ENCODE measurements around the gene STARD3NL.
"Not testable (repeated sequence)": the region's sequence is repeated elsewhere in the genome, so short reads cannot be mapped to it uniquely, and the experiment has no call there.

DNA sequence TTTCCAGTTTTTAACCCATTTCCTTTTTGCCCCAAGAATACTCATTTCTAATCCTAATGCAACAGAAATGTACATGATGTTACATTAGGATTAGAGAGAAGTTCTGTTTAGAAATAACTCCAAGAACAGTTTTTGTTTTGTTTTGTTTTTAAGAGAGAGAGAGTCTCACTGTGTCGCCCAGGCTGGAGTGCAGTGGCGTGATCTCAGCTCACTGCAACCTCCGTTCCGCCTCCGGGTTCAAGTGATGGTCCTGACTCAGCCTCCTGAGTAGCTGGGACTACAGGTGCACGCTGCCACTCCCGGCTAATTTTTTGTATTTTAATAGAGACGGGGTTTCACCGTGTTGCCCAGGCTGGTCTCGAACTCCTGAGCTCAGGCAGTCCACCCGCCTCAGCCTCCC is 56.7 kb downstream of the STARD3NL start:
- TF ChIP-seq CTCF (IDR thresholded peaks at IDR 0.05); ZFX (IDR thresholded peaks at IDR 0.05; ENCODE audit: borderline replicate concordance): not testable (repeated sequence)

Measured in 22Rv1 (cell line).